Stimulated activated CD8-positive, alpha-beta memory T cell treated with anti-CD3 and anti-CD28 coated beads, Interleukin-15, amount 100 ng/mL, for 4 hours (primary cell): ENCODE results near the gene SNAPIN.

Source experiments
- DNase-seq, 2 donors: peaks; one replicate each; pipeline ENCODE4 v3.0.0-alpha.2; 2020; ENCODE audit warnings: low read depth in 2 of 2

The SNAPIN gene

DNA sequence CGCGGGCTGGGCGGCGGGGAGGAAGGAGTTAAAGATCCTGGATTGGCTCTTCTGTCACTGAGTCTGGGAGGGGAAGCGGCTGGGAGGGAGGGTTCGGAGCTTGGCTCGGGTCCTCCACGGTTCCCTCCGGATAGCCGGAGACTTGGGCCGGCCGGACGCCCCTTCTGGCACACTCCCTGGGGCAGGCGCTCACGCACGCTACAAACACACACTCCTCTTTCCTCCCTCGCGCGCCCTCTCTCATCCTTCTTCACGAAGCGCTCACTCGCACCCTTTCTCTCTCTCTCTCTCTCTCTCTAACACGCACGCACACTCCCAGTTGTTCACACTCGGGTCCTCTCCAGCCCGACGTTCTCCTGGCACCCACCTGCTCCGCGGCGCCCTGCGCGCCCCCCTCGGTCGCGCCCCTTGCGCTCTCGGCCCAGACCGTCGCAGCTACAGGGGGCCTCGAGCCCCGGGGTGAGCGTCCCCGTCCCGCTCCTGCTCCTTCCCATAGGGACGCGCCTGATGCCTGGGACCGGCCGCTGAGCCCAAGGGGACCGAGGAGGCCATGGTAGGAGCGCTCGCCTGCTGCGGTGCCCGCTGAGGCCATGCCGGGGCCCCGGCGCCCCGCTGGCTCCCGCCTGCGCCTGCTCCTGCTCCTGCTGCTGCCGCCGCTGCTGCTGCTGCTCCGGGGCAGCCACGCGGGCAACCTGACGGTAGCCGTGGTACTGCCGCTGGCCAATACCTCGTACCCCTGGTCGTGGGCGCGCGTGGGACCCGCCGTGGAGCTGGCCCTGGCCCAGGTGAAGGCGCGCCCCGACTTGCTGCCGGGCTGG is 20.2 kb downstream of the SNAPIN start, which contains the start of gene NPR1:
Gene NPR1 (plus strand): TSS at position 170 of the 818 bp plus-strand sequence. CDS start 421 bp downstream, at position 591.
- DNase-seq: no peak

DNA sequence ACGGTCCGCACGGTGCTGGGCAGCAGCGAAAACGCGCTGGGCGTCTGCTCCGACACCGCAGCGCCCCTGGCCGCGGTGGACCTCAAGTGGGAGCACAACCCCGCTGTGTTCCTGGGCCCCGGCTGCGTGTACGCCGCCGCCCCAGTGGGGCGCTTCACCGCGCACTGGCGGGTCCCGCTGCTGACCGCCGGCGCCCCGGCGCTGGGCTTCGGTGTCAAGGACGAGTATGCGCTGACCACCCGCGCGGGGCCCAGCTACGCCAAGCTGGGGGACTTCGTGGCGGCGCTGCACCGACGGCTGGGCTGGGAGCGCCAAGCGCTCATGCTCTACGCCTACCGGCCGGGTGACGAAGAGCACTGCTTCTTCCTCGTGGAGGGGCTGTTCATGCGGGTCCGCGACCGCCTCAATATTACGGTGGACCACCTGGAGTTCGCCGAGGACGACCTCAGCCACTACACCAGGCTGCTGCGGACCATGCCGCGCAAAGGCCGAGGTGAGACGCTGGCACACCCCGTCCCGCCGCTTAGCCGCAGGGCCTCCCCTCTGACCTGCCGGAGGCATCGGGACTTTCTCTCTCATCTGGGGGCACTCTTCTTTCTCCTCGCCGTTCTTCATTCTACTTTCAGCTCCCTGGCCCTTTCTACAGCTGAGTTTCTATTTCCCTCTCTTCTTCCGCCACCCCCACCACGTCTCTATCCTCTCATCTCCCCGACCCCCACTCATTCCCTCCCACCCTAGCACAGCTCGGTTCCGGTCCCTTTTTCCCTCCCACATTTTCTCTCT is 21.0 kb downstream of the SNAPIN start:
- no peak for DNase-seq

DNA sequence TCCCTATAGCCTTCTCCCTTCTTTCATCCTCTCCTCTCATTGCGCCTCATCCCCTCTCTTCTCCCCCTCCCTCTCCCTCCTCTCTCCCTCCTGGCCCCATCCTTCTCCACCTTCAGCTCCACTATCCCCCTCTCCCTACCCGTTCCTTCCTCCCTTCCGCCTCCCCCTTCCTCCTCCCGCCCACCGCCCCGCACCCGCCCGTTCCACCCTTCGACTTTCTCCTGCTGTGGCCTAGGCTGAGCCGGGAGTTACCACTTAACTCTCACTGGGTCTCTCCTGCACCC is 21.6 kb downstream of the SNAPIN start:
- DNase-seq: no peak

DNA sequence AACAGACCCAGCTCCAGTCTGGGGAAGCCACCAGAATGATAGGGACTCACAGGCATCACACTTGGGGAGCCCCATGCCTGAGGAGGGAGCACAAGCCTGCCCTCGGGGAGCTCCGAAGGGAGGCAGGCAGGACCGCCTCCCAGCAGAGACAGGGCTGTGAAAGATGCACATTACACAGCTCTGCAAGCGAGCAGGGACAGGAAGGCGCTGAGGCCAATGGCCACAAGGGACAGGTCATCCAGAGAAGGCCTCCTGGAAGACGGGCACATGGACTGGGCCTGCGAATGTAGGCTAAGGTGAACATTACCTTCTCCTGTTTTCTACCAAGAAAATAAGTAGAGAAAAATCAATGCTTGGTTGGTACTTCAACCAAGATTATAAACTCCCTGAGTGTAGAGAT is 24.2 kb downstream of the SNAPIN start:
- DNase-seq: no peak

DNA sequence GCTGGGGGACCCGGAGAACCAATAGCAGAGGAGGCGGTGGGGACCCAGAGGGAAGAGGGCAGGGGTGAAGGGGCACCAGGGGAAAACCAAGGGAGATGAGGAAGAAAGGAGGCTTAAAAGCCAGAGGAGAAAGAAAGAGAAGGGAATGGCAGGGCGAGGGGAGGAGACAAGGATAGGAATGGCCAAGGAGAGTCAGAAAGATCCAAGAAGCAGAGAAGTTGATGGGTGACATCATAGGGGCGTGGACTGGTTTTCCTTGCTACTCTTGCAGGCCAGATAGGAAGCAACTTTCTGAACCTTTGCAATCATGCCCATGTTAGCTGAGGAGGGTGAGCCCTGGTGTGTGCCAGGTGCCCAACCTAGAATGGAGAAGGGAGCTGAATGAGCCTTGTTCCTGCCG is 25.4 kb downstream of the SNAPIN start:
- no peak for DNase-seq

DNA sequence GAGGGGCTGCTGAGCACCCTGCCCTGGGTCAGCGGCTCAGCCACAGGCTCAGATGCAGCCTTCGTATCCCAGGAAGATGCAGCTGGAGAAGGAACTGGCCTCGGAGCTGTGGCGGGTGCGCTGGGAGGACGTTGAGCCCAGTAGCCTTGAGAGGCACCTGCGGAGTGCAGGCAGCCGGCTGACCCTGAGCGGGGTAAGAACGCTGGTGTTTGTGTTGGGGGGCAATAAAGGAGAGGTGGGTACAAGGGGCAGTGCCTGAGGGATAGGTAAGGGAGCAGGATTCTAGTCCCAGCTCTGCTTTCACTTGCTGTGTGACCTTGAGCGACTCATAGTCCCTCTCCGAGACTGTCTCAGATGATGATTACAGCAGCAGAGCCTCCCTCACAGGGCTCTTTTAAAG is 26.4 kb downstream of the SNAPIN start:
- no peak for DNase-seq

DNA sequence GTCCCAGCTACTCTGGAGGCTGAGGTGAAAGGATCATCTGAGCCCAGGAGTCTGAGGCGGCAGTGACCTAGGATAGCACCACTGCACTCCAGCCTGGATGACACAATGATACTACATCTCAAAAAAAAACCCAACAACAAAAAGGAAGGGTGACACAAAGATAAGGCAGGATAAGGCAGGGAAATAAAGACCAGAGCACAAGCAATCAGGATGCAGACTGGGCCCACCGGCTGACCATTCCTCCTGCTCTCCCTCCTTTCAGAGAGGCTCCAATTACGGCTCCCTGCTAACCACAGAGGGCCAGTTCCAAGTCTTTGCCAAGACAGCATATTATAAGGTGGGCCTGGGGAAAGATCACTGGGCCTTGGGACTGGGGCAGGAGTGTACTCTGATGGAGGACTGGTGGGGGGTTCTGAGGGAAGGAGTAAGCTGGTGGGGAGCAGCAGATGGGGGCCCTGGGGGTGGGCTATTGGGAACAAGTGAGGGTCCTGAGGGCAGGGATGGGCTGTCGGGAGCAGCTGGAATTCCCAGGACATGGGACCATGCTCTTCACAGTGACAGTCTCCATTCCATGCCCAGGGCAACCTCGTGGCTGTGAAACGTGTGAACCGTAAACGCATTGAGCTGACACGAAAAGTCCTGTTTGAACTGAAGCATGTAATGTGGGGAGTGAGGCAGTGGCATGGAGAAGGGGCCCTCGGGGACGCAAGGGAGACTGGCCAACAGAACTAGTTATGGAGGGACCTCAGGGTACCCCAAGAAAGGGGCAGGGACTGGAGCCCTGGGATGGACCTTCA is 27.2 kb downstream of the SNAPIN start:
- no peak for DNase-seq

DNA sequence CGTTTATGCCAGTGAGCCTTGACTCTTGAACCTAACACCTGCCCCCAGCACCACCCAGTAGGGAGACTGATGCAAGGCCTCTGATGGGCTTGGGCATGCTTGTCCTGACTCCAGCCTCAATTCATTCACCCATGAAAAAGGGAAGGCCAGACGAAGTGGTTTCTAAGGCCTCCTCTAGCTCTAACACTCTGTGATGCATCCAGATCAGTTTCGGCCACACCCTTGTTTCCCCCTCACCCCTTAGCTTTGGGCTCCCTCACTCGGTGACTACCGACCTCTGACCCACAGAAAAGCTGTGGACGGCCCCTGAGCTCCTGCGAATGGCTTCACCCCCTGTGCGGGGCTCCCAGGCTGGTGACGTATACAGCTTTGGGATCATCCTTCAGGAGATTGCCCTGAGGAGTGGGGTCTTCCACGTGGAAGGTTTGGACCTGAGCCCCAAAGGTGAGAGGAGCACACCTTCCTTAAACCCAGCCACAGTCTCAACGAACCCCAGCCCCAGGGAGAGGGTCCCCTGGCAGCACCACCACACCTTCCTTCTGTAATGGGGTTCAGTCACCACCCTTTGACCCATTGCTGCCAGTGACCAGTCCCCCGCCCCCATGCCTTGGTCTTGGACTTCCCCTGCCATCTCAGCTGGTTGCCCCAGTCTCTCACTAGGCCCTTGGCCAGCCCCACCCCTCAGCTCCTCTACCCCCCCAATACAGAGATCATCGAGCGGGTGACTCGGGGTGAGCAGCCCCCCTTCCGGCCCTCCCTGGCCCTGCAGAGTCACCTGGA is 29.0 kb downstream of the SNAPIN start:
- DNase-seq: no peak

DNA sequence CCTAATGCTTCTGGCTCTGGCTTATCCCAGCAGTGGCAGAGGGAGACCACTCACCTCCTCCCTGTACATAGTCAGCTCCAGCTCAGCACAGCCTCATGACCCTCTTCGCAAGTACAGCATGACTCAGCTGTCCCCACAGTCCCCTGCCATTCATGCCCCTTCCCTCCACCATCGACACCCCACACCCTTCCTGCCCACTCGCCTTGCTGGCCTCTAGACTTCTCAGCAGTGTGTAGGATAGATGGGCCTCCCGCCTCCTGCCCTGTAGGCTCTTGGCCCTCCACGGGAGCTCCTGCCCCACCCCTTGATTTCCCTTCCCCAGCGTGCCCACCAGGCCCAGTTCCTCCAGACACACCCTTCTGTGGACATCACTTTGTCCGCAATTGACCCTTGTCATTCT is 29.8 kb downstream of the SNAPIN start:
- DNase-seq: no peak

DNA sequence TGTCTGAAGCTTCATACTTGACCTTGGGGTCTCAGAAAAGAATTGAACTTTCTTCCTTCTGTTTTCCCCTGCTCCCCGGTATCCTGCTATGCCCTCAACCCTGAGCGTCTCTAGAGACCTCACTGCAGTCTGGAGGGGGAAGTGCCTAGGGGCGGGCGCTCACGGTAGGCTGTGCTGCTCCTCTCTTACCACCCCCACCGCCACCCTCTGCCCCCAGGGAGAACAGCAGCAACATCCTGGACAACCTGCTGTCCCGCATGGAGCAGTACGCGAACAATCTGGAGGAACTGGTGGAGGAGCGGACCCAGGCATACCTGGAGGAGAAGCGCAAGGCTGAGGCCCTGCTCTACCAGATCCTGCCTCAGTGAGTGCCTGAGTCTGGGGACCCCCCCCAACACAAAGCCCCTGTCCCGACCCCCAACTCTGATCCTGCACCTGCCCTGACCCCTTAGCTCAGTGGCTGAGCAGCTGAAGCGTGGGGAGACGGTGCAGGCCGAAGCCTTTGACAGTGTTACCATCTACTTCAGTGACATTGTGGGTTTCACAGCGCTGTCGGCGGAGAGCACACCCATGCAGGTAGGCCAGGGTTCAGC is 30.3 kb downstream of the SNAPIN start:
- DNase-seq: no peak

DNA sequence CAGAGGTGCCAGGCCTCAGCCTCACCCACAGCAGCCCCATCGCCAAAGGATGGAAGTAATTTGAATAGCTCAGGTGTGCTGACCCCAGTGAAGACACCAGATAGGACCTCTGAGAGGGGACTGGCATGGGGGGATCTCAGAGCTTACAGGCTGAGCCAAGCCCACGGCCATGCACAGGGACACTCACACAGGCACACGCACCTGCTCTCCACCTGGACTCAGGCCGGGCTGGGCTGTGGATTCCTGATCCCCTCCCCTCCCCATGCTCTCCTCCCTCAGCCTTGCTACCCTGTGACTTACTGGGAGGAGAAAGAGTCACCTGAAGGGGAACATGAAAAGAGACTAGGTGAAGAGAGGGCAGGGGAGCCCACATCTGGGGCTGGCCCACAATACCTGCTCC is 35.0 kb downstream of the SNAPIN start:
- DNase-seq: no peak

DNA sequence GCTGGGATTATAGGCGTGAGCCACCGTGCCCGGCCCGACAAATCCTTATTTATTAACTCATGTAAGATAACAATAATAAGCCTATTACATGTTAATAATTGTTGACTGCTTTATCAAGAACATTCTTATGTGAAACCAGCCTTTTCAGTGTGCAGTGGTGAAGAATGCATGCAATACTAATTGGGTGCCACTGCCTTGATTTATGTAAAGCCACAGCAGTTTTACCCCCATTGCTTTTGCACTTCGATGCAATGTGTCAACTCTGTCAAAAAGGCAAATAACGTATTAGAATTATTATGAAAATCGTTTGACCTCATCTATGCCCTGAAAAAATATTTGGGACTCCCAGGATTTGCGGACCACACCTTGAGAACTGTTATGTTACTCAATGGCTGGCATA is 38.2 kb downstream of the SNAPIN start:
- no peak for DNase-seq

DNA sequence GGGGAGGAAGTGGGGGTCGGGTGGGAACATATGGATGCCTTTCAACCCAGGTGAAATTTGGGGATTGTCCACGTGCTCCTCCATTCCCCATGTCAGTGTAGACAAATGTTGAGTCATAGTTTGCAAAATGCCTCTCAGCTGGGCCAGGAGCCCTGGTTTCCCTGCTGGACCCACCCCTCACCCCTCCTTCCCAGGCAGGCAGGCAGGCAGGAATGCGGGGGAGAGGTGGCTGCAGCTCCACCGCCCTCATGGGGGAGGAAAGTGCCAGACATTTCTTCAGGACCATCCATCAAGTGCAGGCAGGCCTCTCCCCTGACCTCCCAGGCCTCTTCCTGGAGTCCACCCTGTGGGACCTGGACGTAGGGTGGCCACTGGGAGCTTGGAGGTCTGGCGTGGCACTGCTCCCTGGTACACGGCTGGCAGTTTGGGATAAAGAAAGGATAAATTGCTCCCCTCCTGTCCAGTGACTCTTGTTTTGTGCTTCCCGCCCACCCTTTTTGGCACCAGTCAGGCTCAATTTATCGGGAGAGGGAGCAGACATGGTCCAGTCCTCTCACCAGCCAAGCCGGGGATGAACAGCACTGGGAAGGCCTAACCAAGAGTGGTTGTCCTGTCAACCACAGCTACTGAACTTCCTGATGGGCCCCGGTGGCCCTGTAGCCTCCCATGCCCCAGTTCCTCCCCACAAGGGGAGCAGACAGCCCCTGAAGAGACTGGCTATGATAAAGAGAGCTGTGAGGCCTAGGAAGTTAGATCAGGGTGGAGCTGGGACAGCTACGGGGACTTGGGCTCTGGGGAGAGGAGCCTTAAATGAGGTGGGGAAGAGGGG is 38.9 kb downstream of the SNAPIN start:
- no peak for DNase-seq

DNA sequence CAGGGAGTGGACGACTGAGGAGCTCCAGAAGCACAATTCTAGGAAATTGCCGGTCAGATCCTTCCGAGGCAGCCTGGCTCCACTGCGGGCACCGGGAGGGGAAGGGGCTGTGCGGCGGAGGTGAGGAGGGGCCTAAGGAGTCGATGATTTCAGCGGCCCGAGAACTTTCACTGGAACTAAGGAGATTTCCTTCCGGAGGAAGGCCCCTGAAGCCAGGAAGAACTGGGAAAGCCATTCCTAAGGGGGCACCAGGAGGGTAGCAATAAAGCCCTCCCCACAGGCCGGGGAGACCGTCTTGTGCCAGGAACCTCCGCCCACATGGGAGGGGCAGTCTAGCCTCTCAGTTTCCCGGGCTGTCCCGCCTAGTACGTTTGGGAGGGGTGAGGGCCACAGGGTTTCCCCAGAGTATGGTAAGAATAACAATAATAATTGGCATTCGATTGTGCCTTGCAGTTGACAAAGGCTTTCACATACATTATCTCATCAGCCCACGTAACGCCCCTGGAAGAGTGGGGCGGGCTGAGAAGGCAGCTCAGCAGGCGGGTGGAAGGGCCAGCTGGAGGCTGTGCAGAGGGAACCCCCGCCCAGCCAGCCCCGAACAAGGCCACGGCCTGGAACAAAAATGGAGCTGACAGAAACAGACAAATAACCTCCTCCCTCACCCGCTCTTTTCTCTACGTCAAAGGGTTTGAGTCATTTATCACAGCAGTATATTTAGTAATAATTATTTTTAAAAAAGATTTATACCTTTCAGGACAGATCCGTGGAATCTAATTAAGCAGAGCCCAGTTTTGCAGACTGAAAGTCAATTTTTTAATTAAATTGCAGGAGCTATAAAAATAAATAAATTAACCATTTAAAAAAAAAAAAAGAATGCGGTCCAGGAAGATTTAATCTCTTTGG is 39.8 kb downstream of the SNAPIN start:
- DNase-seq: no peak

DNA sequence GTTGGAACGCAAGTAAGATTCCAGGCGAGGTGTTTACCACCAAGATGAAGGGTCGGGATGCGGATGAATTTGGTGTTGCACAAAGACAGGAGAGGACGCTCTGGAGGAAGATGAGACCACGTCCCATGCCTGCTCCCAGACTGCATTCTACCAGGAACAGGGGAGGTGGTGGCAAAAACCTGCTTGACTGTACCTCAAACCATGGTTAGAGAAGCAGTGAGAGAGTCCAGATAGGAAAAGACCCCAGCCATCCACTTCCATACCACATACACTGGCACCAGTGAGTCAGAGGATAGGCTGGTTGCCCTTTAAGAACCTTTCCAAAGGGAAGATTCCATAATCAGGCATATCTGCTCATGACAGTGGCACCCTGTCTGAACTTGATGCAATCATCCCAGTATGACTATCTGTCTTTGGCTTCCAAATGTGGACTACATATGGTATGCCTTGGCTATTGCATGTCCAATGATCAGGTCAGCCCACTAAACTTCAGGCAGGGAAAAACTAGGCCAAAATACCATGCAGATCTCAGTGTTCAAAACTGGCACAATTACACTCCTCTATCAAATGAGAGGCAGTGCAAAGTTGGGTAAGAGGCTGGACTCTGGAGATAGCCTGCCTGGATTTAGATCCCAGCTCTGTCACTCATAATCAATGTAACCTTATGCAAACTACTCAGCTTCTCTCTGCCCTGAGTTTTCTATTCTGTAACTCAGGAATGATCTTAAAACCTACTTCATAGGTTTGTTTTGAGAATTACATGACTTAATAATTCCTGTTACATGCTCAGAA is 40.6 kb downstream of the SNAPIN start:
- DNase-seq: no peak

DNA sequence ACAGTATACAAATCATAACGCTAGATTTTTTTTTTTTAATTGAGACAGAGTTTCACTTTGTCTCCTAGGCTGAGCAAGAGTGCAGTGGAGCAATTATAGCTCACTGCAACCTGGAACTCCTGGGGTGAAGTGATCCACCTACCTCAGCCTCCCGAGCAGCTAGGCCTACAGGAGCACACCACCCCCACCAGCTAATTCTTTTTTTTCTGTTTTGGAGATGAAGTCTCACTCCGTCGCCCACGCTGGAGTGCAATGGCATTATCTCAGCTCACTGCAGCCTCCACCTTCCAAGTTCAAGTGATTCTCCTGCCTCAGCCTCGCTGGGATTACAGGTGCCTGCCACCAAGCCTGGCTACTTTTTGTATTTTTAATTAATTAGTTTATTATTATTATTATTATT is 41.3 kb downstream of the SNAPIN start:
- no peak for DNase-seq

DNA sequence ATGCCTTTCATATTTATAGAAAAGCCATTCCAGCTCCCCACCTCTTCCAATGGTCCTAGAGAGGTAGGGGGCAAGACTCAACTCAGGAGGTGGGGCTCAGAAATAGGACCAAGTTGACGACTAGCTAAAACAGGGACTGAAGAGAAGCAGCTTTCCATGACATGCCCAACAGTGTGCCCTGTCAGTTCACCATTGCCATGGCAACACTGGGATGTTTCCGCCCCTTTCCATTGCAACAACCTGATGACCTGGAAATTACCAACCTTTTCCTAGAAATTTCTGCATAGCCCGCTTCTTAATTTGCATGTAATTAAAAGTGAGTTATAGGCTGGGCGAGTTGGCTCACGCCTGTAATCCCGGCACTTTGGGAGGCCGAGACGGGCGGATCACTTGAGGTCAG is 47.0 kb downstream of the SNAPIN start:
- no peak for DNase-seq

DNA sequence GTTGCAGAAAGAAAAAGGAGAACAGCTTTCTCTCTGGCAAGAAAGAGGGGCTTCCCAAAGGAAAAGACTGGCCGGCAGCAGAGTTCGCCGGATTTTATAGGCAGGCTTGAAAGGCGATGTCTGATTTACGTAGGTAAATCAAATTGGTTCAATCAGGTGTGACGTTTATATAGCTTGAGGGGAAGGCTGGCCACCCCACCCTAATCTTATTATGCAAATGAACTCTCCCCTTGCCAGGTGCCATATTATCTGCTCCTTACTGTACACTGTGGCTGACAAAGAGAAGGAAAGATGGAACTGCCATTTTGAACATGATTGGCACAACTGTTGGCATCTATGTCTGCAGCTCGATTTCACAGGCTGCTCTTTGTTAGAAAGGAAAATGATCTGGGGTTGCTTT is 52.5 kb downstream of the SNAPIN start:
- DNase-seq: no peak
